IPS-20b (cell line): ENCODE data around the gene CSN1S1.
"Not testable (repeated sequence)": the region's sequence is repeated elsewhere in the genome, so short reads cannot be mapped to it uniquely, and the experiment has no call there.

Experiments used
- H3K27ac ChIP-seq: one replicate; pipeline ENCODE4 v1.5.1; 2013; ENCODE audit warnings: low read length
- H3K27me3 ChIP-seq: 2 replicates; pipeline ENCODE4 v1.6.1; 2013; ENCODE audit warnings: mild to moderate bottlenecking, low read length, inconsistent platforms; ENCODE audit not compliant: insufficient read depth
- H3K36me3 ChIP-seq: 2 replicates; pipeline ENCODE4 v1.6.1; 2013; ENCODE audit warnings: low read depth, mild to moderate bottlenecking, inconsistent platforms, low read length, moderate library complexity; ENCODE audit not compliant: insufficient read depth
- H3K4me1 ChIP-seq: 2 replicates; pipeline ENCODE4 v1.6.1; 2013; ENCODE audit warnings: mild to moderate bottlenecking, control low read depth, inconsistent platforms, low read length, moderate library complexity; ENCODE audit not compliant: insufficient read depth
- H3K4me3 ChIP-seq: 2 replicates; pipeline ENCODE4 v1.5.1; 2013; ENCODE audit warnings: mild to moderate bottlenecking, low read length, inconsistent platforms
- H3K9ac ChIP-seq: 2 replicates; pipeline ENCODE4 v1.6.1; 2013; ENCODE audit warnings: low read depth, mild to moderate bottlenecking, inconsistent platforms, low read length, moderate library complexity
- H3K9me3 ChIP-seq: 2 replicates; pipeline ENCODE4 v1.6.1; 2013; ENCODE audit warnings: mild to moderate bottlenecking, low read depth, low read length, inconsistent platforms; ENCODE audit not compliant: insufficient read depth

CSN1S1 gene

GRCh38 chr4:69923782-69924410, 7.0 kb upstream of the CSN1S1 start:
- H3K27me3 ChIP-seq: peaks cover 25% of the 10 kb centered on the region
- not testable (repeated sequence) for H3K27ac ChIP-seq, H3K9me3 ChIP-seq, H3K4me1 ChIP-seq, H3K36me3 ChIP-seq, H3K9ac ChIP-seq, H3K4me3 ChIP-seq

- Histone ChIP-seq H3K9ac (no peak overlapping the region), H3K4me3 (no peak overlapping the region), H3K27ac (no peak overlapping the region), H3K4me1 (no peaks in the 10 kb centered on the region), H3K9me3 (no peaks in the 10 kb centered on the region), H3K27me3 (no peaks in the 10 kb centered on the region), H3K36me3 (no peaks in the 10 kb centered on the region)
Measured at GRCh38 chr4:69934150-69934549, 3.3 kb downstream of the CSN1S1 start.

GRCh38 chr4:69936566-69936965, 5.7 kb downstream of the CSN1S1 start:
- Histone ChIP-seq H3K36me3 (no peaks in the 10 kb centered on the region), H3K9ac (no peak overlapping the region), H3K27ac (no peak overlapping the region), H3K27me3 (no peaks in the 10 kb centered on the region), H3K9me3 (no peaks in the 10 kb centered on the region), H3K4me3 (no peak overlapping the region), H3K4me1 (no peaks in the 10 kb centered on the region)

- no peak overlapping the region for H3K4me3 ChIP-seq
- no peaks in the 10 kb centered on the region for H3K9me3 ChIP-seq
- H3K36me3 ChIP-seq: no peaks in the 10 kb centered on the region
- H3K4me1 ChIP-seq: no peaks in the 10 kb centered on the region; the same call in 1 of the 2 replicates
- H3K9ac ChIP-seq: no peak overlapping the region
- H3K27me3 ChIP-seq: no peaks in the 10 kb centered on the region
- H3K27ac ChIP-seq: no peak overlapping the region
Measured at GRCh38 chr4:69951602-69952001, 20.7 kb downstream of the CSN1S1 start.

- Histone ChIP-seq H3K9ac (no peak overlapping the region), H3K27ac (no peak overlapping the region), H3K36me3 (no peaks in the 10 kb centered on the region), H3K9me3 (no peaks in the 10 kb centered on the region), H3K4me1 (no peaks in the 10 kb centered on the region; the same call in 1 of the 2 replicates), H3K4me3 (no peak overlapping the region), H3K27me3 (no peaks in the 10 kb centered on the region)
Measured at GRCh38 chr4:69957209-69957608, 26.3 kb downstream of the CSN1S1 start.

GRCh38 chr4:69965628-69966027, 34.8 kb downstream of the CSN1S1 start, which contains the start of gene CSN2:
CSN2 (minus strand) TSS chr4:69965728; CDS start chr4:69960995, 4,733 bp downstream.
- no peaks in the 10 kb centered on the region; the same call in 1 of the 2 replicates for H3K9me3 ChIP-seq
- no peaks in the 10 kb centered on the region for H3K4me1 ChIP-seq
- no peaks in the 10 kb centered on the region for H3K36me3 ChIP-seq
- H3K27ac ChIP-seq: no peak within 1 kb of the TSS
- no peak within 1 kb of the TSS for H3K4me3 ChIP-seq
- no peak within 1 kb of the TSS for H3K9ac ChIP-seq
- no peaks in the 10 kb centered on the region for H3K27me3 ChIP-seq

GRCh38 chr4:69970071-69970470, 39.2 kb downstream of the CSN1S1 start:
- H3K36me3 ChIP-seq: no peaks in the 10 kb centered on the region
- H3K4me3 ChIP-seq: no peak overlapping the region
- no peaks in the 10 kb centered on the region; the same call in 1 of the 2 replicates for H3K9me3 ChIP-seq
- H3K27ac ChIP-seq: no peak overlapping the region
- no peaks in the 10 kb centered on the region for H3K27me3 ChIP-seq
- no peak overlapping the region for H3K9ac ChIP-seq
- no peaks in the 10 kb centered on the region for H3K4me1 ChIP-seq

- Histone ChIP-seq H3K9me3 (no peaks in the 10 kb centered on the region; the same call in 1 of the 2 replicates), H3K9ac (no peak overlapping the region), H3K4me3 (no peak overlapping the region), H3K27ac (no peak overlapping the region), H3K36me3 (no peaks in the 10 kb centered on the region), H3K27me3 (no peaks in the 10 kb centered on the region), H3K4me1 (no peaks in the 10 kb centered on the region)
Measured at GRCh38 chr4:69974631-69975030, 43.8 kb downstream of the CSN1S1 start.

- H3K27me3 ChIP-seq: no peaks in the 10 kb centered on the region
- H3K36me3 ChIP-seq: no peaks in the 10 kb centered on the region
- no peak overlapping the region for H3K4me3 ChIP-seq
- no peak overlapping the region for H3K27ac ChIP-seq
- H3K4me1 ChIP-seq: no peaks in the 10 kb centered on the region
- no peak overlapping the region for H3K9ac ChIP-seq
- no peaks in the 10 kb centered on the region for H3K9me3 ChIP-seq
Measured at GRCh38 chr4:69977582-69977981, 46.7 kb downstream of the CSN1S1 start.

- Histone ChIP-seq H3K9me3 (no peaks in the 10 kb centered on the region), H3K4me1 (no peaks in the 10 kb centered on the region), H3K27me3 (no peaks in the 10 kb centered on the region), H3K9ac (no peak overlapping the region), H3K27ac (no peak overlapping the region), H3K36me3 (no peaks in the 10 kb centered on the region), H3K4me3 (no peak overlapping the region)
Measured at GRCh38 chr4:69984030-69984443, 53.2 kb downstream of the CSN1S1 start.

- Histone ChIP-seq H3K9ac (no peak overlapping the region), H3K9me3 (no peaks in the 10 kb centered on the region), H3K27me3 (no peaks in the 10 kb centered on the region), H3K27ac (no peak overlapping the region), H3K4me3 (no peak overlapping the region), H3K36me3 (no peaks in the 10 kb centered on the region), H3K4me1 (no peaks in the 10 kb centered on the region)
Measured at GRCh38 chr4:69986663-69987062, 55.8 kb downstream of the CSN1S1 start.

GRCh38 chr4:69991016-69991415, 60.1 kb downstream of the CSN1S1 start:
- Histone ChIP-seq H3K9me3 (no peaks in the 10 kb centered on the region), H3K4me1 (no peaks in the 10 kb centered on the region)

More at GRCh38 chr4:69991016-69991415, 60.1 kb downstream of the CSN1S1 start:
- Histone ChIP-seq H3K27me3 (no peaks in the 10 kb centered on the region), H3K36me3 (no peaks in the 10 kb centered on the region), H3K27ac (no peak overlapping the region), H3K4me3 (no peak overlapping the region), H3K9ac (no peak overlapping the region)
